A673 (cell line): Measurements from ENCODE around the gene MSI2.

ENCODE experiments used
- EZH2 ChIP-seq: fragments of 200-600 bp; sonication (generic); IDR thresholded peaks from 2 replicates; pipeline ENCODE4 v1.6.1; 2017; ENCODE audit warnings: borderline replicate concordance, low read depth, mild to moderate bottlenecking, mixed read lengths, antibody characterized with exemption, low read length; ENCODE audit not compliant: poor library complexity, severe bottlenecking
- TF ChIP-seq, protein P1 (sequence below): fragments of 300-800, 200-600 bp; sonication (generic); conservative IDR thresholded peaks from 2 replicates; pipeline ENCODE4 v1.5.1; 2017; ENCODE audit warnings: low read depth, mild to moderate bottlenecking, antibody characterized with exemption, low read length, moderate library complexity, mixed read lengths

DNA sequence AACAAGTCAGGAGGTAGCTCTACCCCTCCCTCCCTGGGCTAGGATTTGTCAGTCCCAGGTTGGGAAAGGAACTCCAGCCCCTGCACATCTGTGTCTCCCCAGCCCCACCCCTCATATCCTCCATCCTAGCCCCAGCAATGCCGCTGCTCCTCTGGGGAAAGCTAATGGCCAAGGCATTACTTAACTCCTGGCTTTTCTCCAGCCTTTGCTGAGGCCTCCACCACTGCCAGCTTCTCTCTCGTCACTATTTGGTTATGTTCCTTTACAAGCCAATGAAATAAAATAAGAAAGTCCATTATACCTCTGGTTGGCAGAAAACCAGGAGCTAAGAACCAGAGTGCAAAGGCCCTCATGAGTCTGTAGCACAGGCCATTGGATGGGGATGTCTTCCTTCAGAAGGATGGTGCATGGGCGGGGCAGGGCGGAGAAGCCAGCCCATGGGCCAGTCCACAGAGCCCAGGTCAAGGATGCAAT is 317.8 kb downstream of the MSI2 start:
- TF ChIP-seq, protein P1, sequence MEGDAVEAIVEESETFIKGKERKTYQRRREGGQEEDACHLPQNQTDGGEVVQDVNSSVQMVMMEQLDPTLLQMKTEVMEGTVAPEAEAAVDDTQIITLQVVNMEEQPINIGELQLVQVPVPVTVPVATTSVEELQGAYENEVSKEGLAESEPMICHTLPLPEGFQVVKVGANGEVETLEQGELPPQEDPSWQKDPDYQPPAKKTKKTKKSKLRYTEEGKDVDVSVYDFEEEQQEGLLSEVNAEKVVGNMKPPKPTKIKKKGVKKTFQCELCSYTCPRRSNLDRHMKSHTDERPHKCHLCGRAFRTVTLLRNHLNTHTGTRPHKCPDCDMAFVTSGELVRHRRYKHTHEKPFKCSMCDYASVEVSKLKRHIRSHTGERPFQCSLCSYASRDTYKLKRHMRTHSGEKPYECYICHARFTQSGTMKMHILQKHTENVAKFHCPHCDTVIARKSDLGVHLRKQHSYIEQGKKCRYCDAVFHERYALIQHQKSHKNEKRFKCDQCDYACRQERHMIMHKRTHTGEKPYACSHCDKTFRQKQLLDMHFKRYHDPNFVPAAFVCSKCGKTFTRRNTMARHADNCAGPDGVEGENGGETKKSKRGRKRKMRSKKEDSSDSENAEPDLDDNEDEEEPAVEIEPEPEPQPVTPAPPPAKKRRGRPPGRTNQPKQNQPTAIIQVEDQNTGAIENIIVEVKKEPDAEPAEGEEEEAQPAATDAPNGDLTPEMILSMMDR: no peak
- TF ChIP-seq EZH2: no peak
